PC-9 (cell line): Measurements from ENCODE around the gene STARD4. TPM values are rescaled to one million over a fixed set of nuclear protein-coding genes. Genes with fewer than 3 reads are reported as not detected.

ENCODE experiments used
- BruUV-seq: library from RNA; stranded (reverse); fragments of 400-500 nt; replicated peaks from 2 replicates; lab custom pipeline; 2021; lab: Mats Ljungman, UMichigan
- CTCF ChIA-PET: fragments of 300-600 bp; sonication (Branson Sonifier 250); formaldehyde crosslinking; loops from one replicate; lab custom pipeline; 2022; ENCODE audit warnings: antibody characterized with exemption; lab: Charles Lee
- POLR2A ChIA-PET: fragments of 300-600 bp; sonication (Branson Sonifier 250); formaldehyde crosslinking; loops from one replicate; lab custom pipeline; 2022; ENCODE audit warnings: antibody characterized with exemption; ENCODE audit not compliant: unreplicated experiment; lab: Charles Lee
- DNase-seq, 2 experiments: peaks; one replicate each; pipeline versions ENCODE4 v3.0.0 to v3.0.0-alpha.2; 2015 to 2022; ENCODE audit warnings: mixed read lengths in 1 of 2
- H2AFZ ChIP-seq: fragments of 200-600 bp; sonication (generic); 2 replicates; pipeline ENCODE4 v1.8.1; 2017; ENCODE audit warnings: antibody characterized with exemption
- H3F3A ChIP-seq: fragments of 200-600 bp; sonication (generic); 2 replicates; pipeline ENCODE4 v1.8.1; 2017; ENCODE audit warnings: antibody characterized with exemption, mild to moderate bottlenecking, low read depth; ENCODE audit not compliant: insufficient read depth
- H3K27ac ChIP-seq: fragments of 200-600 bp; sonication (generic); 2 replicates; pipeline ENCODE4 v1.6.1; 2016; ENCODE audit warnings: mixed run types
- H3K27me3 ChIP-seq: fragments of 200-600 bp; sonication (generic); 2 replicates; pipeline ENCODE4 v1.6.1; 2016; ENCODE audit warnings: low read depth, mixed run types; ENCODE audit not compliant: insufficient read depth
- H3K36me3 ChIP-seq: fragments of 200-600 bp; sonication (generic); 2 replicates; pipeline ENCODE4 v1.6.1; 2016; ENCODE audit warnings: low read depth, mixed run types
- H3K4me1 ChIP-seq: fragments of 200-600 bp; sonication (generic); replicated peaks from 2 replicates; pipeline ENCODE4 v1.6.1; 2016; ENCODE audit warnings: mixed run types; ENCODE audit not compliant: insufficient read depth
- H3K4me2 ChIP-seq: fragments of 200-600 bp; sonication (generic); 2 replicates; pipeline ENCODE4 v1.6.1; 2017; ENCODE audit warnings: mixed run types
- H3K4me3 ChIP-seq: fragments of 200-600 bp; sonication (generic); 2 replicates; pipeline ENCODE4 v1.6.1; 2016; ENCODE audit warnings: mixed run types
- H3K79me2 ChIP-seq: fragments of 200-600 bp; sonication (generic); 2 replicates; pipeline ENCODE4 v1.6.1; 2017; ENCODE audit warnings: low read depth, mixed run types
- H3K9me2 ChIP-seq: fragments of 200-600 bp; sonication (generic); 2 replicates; pipeline ENCODE4 v1.8.1; 2017; ENCODE audit warnings: mild to moderate bottlenecking; ENCODE audit not compliant: insufficient read depth
- H3K9me3 ChIP-seq: fragments of 200-600 bp; sonication (generic); 2 replicates; pipeline ENCODE4 v1.8.1; 2016; ENCODE audit warnings: low read depth; ENCODE audit not compliant: insufficient read depth
- H4K20me1 ChIP-seq: fragments of 200-600 bp; sonication (generic); 2 replicates; pipeline ENCODE4 v1.8.1; 2017; ENCODE audit not compliant: insufficient read depth
- CTCF ChIP-seq: fragments of 200-600 bp; sonication (generic); conservative IDR thresholded peaks from 2 replicates; pipeline ENCODE4 v1.6.1; 2017; ENCODE audit warnings: mixed run types, antibody characterized with exemption, mild to moderate bottlenecking, moderate library complexity
- EZH2 ChIP-seq: fragments of 200-600 bp; sonication (generic); IDR thresholded peaks from 2 replicates; pipeline ENCODE4 v1.8.0; 2017; ENCODE audit warnings: antibody characterized with exemption, low read depth
- intact Hi-C: fragments of 100-400 bp; cut with micrococcal nuclease; formaldehyde crosslinking; loops from one replicate; pipeline ENCODE4 v1.10.0; 2022; ENCODE audit not compliant: unreplicated experiment
- total RNA-seq: library from RNA; stranded (reverse); gene quantifications from 2 replicates; pipeline ENCODE4 v1.2.3, GENCODE V29; 2021

Gene STARD4
- total RNA-seq, 1 experiment from 2014 or later, result 6.4 TPM

GRCh38 chr5:111472096-111472495 is 40.2 kb downstream of the STARD4 start:
- DNase-seq, result no peak
- H3K4me2 ChIP-seq, result no peak overlapping the region
- no peak overlapping the region for H3K27ac ChIP-seq
- no peak overlapping the region for H3K4me3 ChIP-seq
- H3K9me3 ChIP-seq, result no peaks in the 10 kb centered on the region
- H3F3A ChIP-seq, result no peaks in the 10 kb centered on the region
- ChIA-PET CTCF (no interaction called here), POLR2A (no interaction called here)
- no peaks in the 10 kb centered on the region for H3K36me3 ChIP-seq
- BruUV-seq, result no TSS peak
- H3K79me2 ChIP-seq, result no peaks in the 10 kb centered on the region
- no peak for TF ChIP-seq CTCF
- no peak for TF ChIP-seq EZH2
- H3K4me1 ChIP-seq, result no peaks in the 10 kb centered on the region
- no peaks in the 10 kb centered on the region for H4K20me1 ChIP-seq
- H2AFZ ChIP-seq, result no peak overlapping the region
- intact Hi-C loops, result no loop called here
- H3K9me2 ChIP-seq, result no peaks in the 10 kb centered on the region
- no peaks in the 10 kb centered on the region for H3K27me3 ChIP-seq

- H3K9me3 ChIP-seq, result no peaks in the 10 kb centered on the region
- no peak overlapping the region for H2AFZ ChIP-seq
- no peaks in the 10 kb centered on the region for H3K79me2 ChIP-seq
- CTCF ChIA-PET, result no interaction called here
- no peaks in the 10 kb centered on the region for H3F3A ChIP-seq
- POLR2A ChIA-PET, result no interaction called here
- H3K36me3 ChIP-seq, result no peaks in the 10 kb centered on the region
- no peak overlapping the region for H3K4me3 ChIP-seq
- BruUV-seq, result no TSS peak
- H3K4me2 ChIP-seq, result no peak overlapping the region
- no peak for DNase-seq
- no peaks in the 10 kb centered on the region for H4K20me1 ChIP-seq
- no peak overlapping the region for H3K27ac ChIP-seq
- no peaks in the 10 kb centered on the region for H3K9me2 ChIP-seq
- H3K4me1 ChIP-seq, result no peaks in the 10 kb centered on the region
- intact Hi-C loops, result no loop called here
- no peaks in the 10 kb centered on the region for H3K27me3 ChIP-seq
- TF ChIP-seq CTCF (no peak), EZH2 (no peak)
These were observed 42.4 kb downstream of the STARD4 start for GRCh38 chr5:111469903-111470302.

GRCh38 chr5:111469293-111469896 is 42.9 kb downstream of the STARD4 start:
- CTCF ChIA-PET, result no interaction called here
- BruUV-seq, result no TSS peak

More at GRCh38 chr5:111469293-111469896, 42.9 kb downstream of the STARD4 start:
- Histone ChIP-seq H3K36me3 (no peaks in the 10 kb centered on the region), H3K9me3 (no peaks in the 10 kb centered on the region), H3K4me1 (no peaks in the 10 kb centered on the region), H3K9me2 (no peaks in the 10 kb centered on the region), H3K27ac (no peak overlapping the region), H3K4me2 (no peak overlapping the region), H3K79me2 (no peaks in the 10 kb centered on the region), H3K4me3 (no peak overlapping the region), H3F3A (no peaks in the 10 kb centered on the region), H3K27me3 (no peaks in the 10 kb centered on the region), H4K20me1 (no peaks in the 10 kb centered on the region), H2AFZ (no peak overlapping the region)
- POLR2A ChIA-PET, result no interaction called here
- TF ChIP-seq CTCF (no peak), EZH2 (no peak)
- intact Hi-C loops, result no loop called here
- no peak for DNase-seq
